HepG2 (cell line): ENCODE data around the gene RAMP1. TPM values are rescaled to one million over a fixed set of nuclear protein-coding genes. Genes with fewer than 3 reads are reported as not detected.

ENCODE experiments used
- ATF7 ChIP-seq, 2 experiments: fragments of 450-650 bp in 1 of 2; sonication (generic) in 1 of 2; formaldehyde crosslinking in 1 of 2; IDR thresholded peaks; 2 replicates each; pipeline versions ENCODE4 v1.4.0 to v1.6.1; 2016 to 2020; ENCODE audit warnings: antibody characterized with exemption in 1 of 2, mild to moderate bottlenecking in 1 of 2, missing genetic modification reagents in 1 of 2
- ATRX ChIP-seq: sonication (generic); formaldehyde crosslinking; IDR thresholded peaks from 2 replicates; pipeline ENCODE4 v1.4.0; 2020; ENCODE audit warnings: missing genetic modification reagents, borderline replicate concordance
- BCLAF1 ChIP-seq: fragments of 450-650 bp; IDR thresholded peaks from 2 replicates; pipeline ENCODE4 v1.6.1; 2017; ENCODE audit warnings: mild to moderate bottlenecking
- BORCS8-MEF2B ChIP-seq: sonication (generic); formaldehyde crosslinking; IDR thresholded peaks from 2 replicates; pipeline ENCODE4 v1.8.0; 2022; ENCODE audit warnings: mild to moderate bottlenecking, missing genetic modification reagents
- BRCA1 ChIP-seq: sonication (generic); formaldehyde crosslinking; IDR thresholded peaks from 2 replicates; pipeline ENCODE4 v1.4.0; 2020; ENCODE audit warnings: missing genetic modification reagents
- CERS6 ChIP-seq: sonication (generic); formaldehyde crosslinking; IDR thresholded peaks from 2 replicates; pipeline ENCODE4 v1.5.0; 2020; ENCODE audit warnings: missing genetic modification reagents
- DNMT3B ChIP-seq: conservative IDR thresholded peaks from 2 replicates; pipeline ENCODE4 v1.6.1; 2016; ENCODE audit warnings: missing biosample characterization, control low read depth
- DRAP1 ChIP-seq: IDR thresholded peaks from 2 replicates; pipeline ENCODE4 v1.6.1; 2016; ENCODE audit warnings: missing genetic modification reagents, missing compliant biosample characterization
- ELK4 ChIP-seq: sonication (generic); formaldehyde crosslinking; IDR thresholded peaks from 2 replicates; pipeline ENCODE4 v1.9.0; 2021; ENCODE audit warnings: missing genetic modification reagents, borderline replicate concordance
- HCFC1 ChIP-seq: fragments of 150-350 bp; IDR thresholded peaks from 2 replicates; pipeline ENCODE4 v1.6.1; 2014; ENCODE audit warnings: low read depth, low read length
- JDP2 ChIP-seq: sonication (generic); formaldehyde crosslinking; IDR thresholded peaks from 2 replicates; pipeline ENCODE4 v1.8.1; 2022; ENCODE audit warnings: missing genetic modification reagents, borderline replicate concordance
- KMT2A ChIP-seq: sonication (generic); formaldehyde crosslinking; IDR thresholded peaks from 2 replicates; pipeline ENCODE4 v1.4.0; 2020; ENCODE audit warnings: missing genetic modification reagents
- MBD4 ChIP-seq: IDR thresholded peaks from 2 replicates; pipeline ENCODE4 v1.6.1; 2012; ENCODE audit warnings: low read length, inconsistent platforms, borderline replicate concordance
- NFIB ChIP-seq: sonication (generic); formaldehyde crosslinking; IDR thresholded peaks from 2 replicates; pipeline ENCODE4 v1.9.0; 2021; ENCODE audit warnings: missing genetic modification reagents, mild to moderate bottlenecking, borderline replicate concordance
- RELA ChIP-seq: sonication (generic); formaldehyde crosslinking; IDR thresholded peaks from 2 replicates; pipeline ENCODE4 v1.4.0; 2020; ENCODE audit warnings: missing genetic modification reagents
- STAG1 ChIP-seq: sonication (generic); formaldehyde crosslinking; IDR thresholded peaks from 2 replicates; pipeline ENCODE4 v1.4.0; 2020; ENCODE audit warnings: missing genetic modification reagents
- ZBTB43 ChIP-seq: sonication (generic); formaldehyde crosslinking; conservative IDR thresholded peaks from 2 replicates; pipeline ENCODE4 v1.4.0; 2020; ENCODE audit warnings: missing genetic modification reagents
- ZNF362 ChIP-seq: sonication (generic); formaldehyde crosslinking; IDR thresholded peaks from 2 replicates; pipeline ENCODE4 v1.4.0; 2020; ENCODE audit warnings: missing genetic modification reagents, mild to moderate bottlenecking, borderline replicate concordance
- ZNF549 ChIP-seq: sonication (generic); formaldehyde crosslinking; IDR thresholded peaks from 2 replicates; pipeline ENCODE4 v1.5.0; 2020; ENCODE audit warnings: missing genetic modification reagents
- ZNF674 ChIP-seq: sonication (generic); formaldehyde crosslinking; IDR thresholded peaks from 2 replicates; pipeline ENCODE4 v1.5.0; 2020; ENCODE audit warnings: low read depth, mild to moderate bottlenecking, missing genetic modification reagents
- ZNF724P ChIP-seq: sonication (generic); formaldehyde crosslinking; IDR thresholded peaks from 2 replicates; pipeline ENCODE4 v1.8.0; 2022; ENCODE audit warnings: missing genetic modification reagents, borderline replicate concordance
- ZNF768 ChIP-seq: sonication (generic); formaldehyde crosslinking; IDR thresholded peaks from 2 replicates; pipeline ENCODE4 v1.4.0; 2020; ENCODE audit warnings: missing genetic modification reagents
- ZSCAN29 ChIP-seq: sonication (generic); formaldehyde crosslinking; conservative IDR thresholded peaks from 2 replicates; pipeline ENCODE4 v1.4.0; 2020; ENCODE audit warnings: mild to moderate bottlenecking, missing genetic modification reagents
- polyA plus RNA-seq, 8 experiments: library from polyadenylated mRNA; depleted of rRNA in 3 of 8; stranded (reverse) in 7 of 8; unstranded in 1 of 8; fragments of >200 nt; fragmentation: Illumina TruSeq in 4 of 8; extraction: Trizol in 4 of 8; gene quantifications; 2 replicates each; pipeline versions ENCODE4 v1.2.1 to v1.2.3, GENCODE V29; 2011 to 2016; ENCODE audit warnings: low read depth in 4 of 8, missing spikeins in 1 of 8, mixed read lengths in 1 of 8; ENCODE audit not compliant: insufficient read depth in 1 of 8
- total RNA-seq, 5 experiments: library from RNA; depleted of rRNA; stranded (reverse); fragments of >200 nt; fragmentation: Illumina TruSeq; extraction: Trizol; gene quantifications; 2 replicates each; pipeline ENCODE4 v1.2.3, GENCODE V29; 2016; ENCODE audit warnings: low read depth in 1 of 5

RAMP1 gene
- total and polyA plus RNA-seq, 2 of the 13 experiments (the other 11 are each of a cell fraction or from before 2014, with no cell fraction given), result 0.29 to 0.61 TPM

GRCh38 chr2:237923481-237924163, 64.2 kb downstream of the RAMP1 start (continued):
- TF ChIP-seq ELK4 (CRISPR knock-in tag) (no peak), ZNF768 (CRISPR knock-in tag) (peak; percentile 84), ZBTB43 (CRISPR knock-in tag) (peak; percentile 35; the same call in 1 of the 2 replicates), DNMT3B (CRISPR knock-in tag) (no peak), DRAP1 (no peak), ZNF724P (no peak), MBD4 (no peak), CERS6 (CRISPR knock-in tag) (no peak), NFIB (CRISPR knock-in tag) (no peak), RELA (CRISPR knock-in tag) (no peak), JDP2 (CRISPR knock-in tag) (no peak), ATF7 (IDR thresholded peaks at IDR 0.05) (no peak), ATF7 (CRISPR knock-in tag; IDR thresholded peaks at IDR 0.05) (no peak), ZNF674 (CRISPR knock-in tag) (0 out of 2 replicates have a peak, but pooled peaks have one; percentile 52), BCLAF1 (no peak), KMT2A (CRISPR knock-in tag) (no peak), BRCA1 (CRISPR knock-in tag) (no peak), HCFC1 (no peak), STAG1 (CRISPR knock-in tag) (peak; percentile 91), BORCS8-MEF2B (CRISPR knock-in tag) (0 out of 2 replicates have a peak, but pooled peaks have one; percentile 40), ZSCAN29 (CRISPR knock-in tag) (no peak), ATRX (no peak), ZNF362 (CRISPR knock-in tag) (no peak), ZNF549 (no peak)
